GM18951 (cell line): ENCODE results near the gene NKAIN2.

Experiments
- POLR2A ChIP-seq: IDR thresholded peaks from 4 replicates; pipeline ENCODE4 v1.6.1; 2011; ENCODE audit warnings: mild to moderate bottlenecking; ENCODE audit not compliant: insufficient read length, insufficient read depth; ENCODE audit errors: extremely low read depth
- in situ Hi-C: fragments of 300-500 bp; cut with MboI; formaldehyde crosslinking; loops from one replicate; pipeline ENCODE4 v1.12.0; 2022; ENCODE audit warnings: low sequenced_read_pairs, mixed read lengths, inconsistent platforms; ENCODE audit not compliant: unreplicated experiment

The NKAIN2 gene

DNA sequence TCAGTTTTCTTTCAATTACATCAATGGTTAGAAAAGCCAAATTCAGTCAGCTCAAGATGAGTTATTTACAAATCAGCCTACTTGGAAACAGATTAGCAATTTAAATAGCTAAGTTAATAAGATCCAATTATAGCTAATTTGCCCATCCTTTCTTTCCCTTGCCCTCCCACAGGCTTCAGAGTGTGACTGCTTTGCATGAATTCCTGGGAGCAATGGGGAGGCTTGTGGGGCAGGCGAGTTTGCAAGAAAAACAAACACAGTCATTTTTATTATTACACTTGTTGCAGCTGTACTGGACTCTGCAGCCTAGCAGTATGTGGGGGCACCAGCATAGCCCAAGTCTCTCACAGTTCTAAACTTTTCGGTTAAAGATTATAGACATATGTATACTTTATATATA lies 219.0 kb downstream of the NKAIN2 start:
- in situ Hi-C loops, result no loop called here
- no peak for TF ChIP-seq POLR2A

DNA sequence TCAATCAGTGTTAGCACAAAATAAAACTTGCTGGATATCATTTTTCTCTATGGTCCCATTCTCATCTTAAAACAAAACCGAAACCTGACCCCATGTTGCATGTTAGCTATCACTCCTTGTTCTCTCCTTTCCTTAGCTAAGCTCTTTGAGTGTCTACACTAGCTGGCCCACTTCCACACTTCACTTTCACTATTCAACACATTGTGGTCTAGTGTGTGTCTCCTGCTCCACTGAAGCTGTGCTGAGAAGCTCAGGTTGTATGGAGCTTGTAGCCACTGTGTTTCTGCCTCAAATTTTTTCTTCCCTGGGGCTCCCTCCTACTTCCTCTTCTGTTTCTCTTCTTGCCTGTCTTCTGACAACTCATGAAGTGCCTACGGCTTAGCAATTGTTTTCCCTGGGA lies 223.0 kb downstream of the NKAIN2 start:
- no peak for TF ChIP-seq POLR2A
- in situ Hi-C loops, result no loop called here

DNA sequence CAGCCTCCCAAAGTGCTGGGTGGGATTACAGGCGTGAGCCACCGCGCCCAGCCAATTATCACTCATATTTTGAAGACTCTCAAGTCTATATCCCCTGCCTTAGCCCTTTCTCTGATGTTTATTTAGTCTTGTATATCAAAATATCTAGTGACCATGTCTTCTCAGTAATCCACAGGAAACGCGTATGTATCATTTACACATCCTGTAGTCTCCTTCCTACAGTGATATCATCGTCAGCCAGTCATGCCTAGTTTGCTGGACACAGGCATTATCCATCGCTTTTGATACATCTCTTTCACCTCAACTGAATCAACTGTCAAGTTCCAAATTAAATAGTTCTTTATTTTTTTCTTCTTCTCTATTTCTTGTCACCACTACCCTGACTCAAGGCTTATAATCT lies 223.7 kb downstream of the NKAIN2 start:
- TF ChIP-seq POLR2A, result no peak
- in situ Hi-C loops, result no loop called here

DNA sequence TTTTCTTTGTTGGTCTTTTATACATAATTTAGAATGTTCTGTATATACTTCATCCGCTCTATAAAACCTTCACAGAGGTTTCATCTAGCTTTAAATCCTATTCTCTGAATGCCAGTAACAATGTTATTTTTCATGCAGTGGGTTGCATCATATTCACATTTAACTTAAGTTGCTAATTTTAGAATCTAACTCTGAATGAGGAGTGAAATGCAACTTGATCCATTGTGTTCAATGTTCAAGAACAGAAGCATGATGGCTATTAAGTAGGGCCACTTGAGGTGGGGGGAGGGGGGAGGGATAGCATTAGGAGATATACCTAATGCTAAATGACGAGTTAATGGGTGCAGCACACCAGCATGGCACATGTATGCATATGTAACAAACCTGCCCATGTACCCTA lies 224.5 kb downstream of the NKAIN2 start:
- in situ Hi-C loops, result no loop called here
- no peak for TF ChIP-seq POLR2A

DNA sequence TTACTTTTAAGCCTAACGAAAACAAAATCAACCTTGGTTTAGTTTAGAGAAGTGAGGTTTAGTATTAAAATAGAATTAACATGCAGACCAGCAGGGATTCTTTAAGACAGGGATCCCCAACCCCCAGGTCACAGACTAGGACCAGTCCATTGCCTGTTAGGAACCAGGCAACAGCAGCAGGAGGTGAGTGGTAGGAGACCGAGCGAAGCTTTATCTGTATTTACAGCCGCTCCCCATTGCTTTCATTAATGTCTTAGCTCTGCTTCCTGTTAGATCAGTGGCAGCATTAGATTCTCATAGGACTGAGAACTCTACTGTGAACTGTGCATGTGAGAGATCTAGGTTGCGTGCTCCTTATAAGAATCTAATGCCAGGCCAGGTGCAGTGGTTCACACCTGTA lies 225.9 kb downstream of the NKAIN2 start:
- TF ChIP-seq POLR2A, result no peak
- in situ Hi-C loops, result no loop called here

DNA sequence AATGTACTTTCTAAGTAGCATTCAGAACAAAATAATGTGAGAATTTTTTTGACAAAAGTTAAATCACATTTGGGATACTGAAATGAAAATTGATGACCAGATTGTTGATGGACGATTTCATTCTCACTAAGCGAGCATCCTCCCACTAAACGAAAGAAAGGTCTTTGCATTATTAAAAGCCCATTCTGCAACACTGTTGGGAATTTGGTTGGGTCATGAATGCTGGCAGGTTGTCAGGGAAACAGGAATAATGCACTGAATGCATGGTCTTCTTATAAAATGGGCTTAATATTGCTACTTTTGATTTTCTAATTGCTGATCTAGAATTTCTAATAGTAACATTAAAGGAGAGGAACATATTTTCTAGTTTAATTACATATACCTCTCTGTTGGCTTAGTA lies 229.8 kb downstream of the NKAIN2 start:
- no peak for TF ChIP-seq POLR2A
- in situ Hi-C loops, result no loop called here

DNA sequence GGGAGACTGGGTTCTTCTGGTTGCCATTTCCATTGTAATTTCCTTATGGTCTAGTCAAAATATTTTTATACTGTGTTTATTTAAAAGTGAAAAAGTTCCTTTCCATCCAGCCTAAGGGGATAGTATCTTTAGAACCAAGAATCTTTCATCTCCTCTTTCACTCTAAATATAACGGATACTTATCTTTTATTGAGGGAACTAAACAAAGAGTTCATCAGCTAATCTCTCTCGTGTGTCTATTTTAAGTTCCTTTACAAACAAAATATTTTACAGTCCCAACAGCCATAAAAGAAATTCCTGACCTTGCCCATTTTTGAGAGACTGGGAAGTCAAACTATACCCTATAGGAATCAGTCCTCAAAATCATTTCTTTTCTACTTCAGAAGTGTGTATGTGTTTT lies 232.7 kb downstream of the NKAIN2 start:
- in situ Hi-C loops, result no loop called here
- TF ChIP-seq POLR2A, result no peak

DNA sequence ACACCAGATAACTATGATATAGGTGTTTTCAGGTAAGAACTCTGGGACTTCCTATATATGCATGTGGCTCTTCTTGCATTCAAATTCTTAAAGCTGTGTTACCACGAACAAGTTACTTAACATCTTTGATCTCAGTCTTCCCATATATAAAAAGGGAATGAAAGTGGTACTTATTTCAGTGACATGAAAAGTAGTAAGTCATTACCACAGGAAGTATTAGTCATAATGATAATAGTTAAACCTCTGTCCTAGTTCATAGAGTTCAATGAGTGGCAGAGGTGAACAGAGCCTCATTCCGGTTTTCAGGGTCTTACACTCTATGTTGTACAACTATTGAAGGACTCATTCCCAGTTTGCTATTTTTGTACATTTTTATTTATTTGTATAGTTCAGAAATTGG lies 237.0 kb downstream of the NKAIN2 start:
- TF ChIP-seq POLR2A, result no peak
- in situ Hi-C loops, result no loop called here

DNA sequence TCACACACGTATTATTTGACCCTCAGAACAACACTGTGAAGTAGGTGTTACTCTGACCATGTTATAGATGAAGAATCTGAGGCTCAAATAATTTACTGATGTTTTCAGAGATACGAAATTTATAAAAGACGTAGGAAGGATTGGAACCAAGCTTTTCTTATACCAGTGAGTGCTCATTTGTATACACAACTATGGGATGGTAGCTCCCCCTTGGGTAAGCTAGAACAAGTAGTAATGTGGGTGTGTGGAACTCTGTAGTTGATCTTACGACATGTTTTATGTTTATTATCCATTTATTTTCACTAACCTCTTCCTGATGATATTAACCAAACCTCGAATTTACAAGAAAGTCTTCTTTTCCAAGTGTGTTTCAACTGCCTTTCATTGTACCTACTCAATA lies 248.5 kb downstream of the NKAIN2 start:
- TF ChIP-seq POLR2A, result no peak
- in situ Hi-C loops, result no loop called here

DNA sequence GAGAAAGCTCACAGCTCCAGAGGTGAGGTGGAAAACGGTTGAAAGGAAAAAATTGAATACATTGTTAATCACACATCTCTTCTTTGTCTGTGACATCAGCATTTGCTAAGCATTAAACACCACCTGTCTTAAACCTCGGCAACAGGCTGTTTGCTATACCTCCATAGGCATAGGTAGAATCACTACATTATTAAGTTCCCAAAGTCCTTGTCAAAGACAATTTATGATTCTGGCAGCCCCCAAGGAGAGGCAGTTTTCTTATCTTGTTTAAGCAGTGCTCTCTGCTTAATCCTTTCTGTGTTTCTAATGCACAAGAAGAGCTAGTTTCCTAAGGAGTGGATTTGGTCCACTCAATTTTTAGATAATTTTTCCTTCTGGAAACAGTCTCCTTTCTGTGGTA lies 249.7 kb downstream of the NKAIN2 start:
- in situ Hi-C loops, result no loop called here

DNA sequence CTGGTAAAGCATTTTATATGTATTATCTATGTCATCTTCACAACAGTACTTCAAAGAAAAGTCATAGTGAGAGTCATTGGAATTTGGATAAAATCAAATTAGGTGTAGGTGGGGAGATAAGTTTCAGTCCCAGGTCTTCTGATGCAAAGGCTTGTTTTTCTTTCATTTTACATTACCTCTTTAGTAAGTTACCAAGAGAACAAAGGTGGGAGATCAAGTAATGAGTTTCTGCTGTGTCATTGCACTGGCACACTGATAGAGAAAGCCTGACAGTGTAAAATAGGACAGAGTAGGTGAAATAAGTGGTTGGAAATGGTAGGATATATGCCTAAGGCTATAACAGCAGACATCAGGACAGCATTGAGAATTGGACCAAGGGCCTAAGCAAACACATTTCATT lies 250.4 kb downstream of the NKAIN2 start:
- TF ChIP-seq POLR2A, result no peak
- in situ Hi-C loops, result no loop called here

More for the DNA sequence above, 249.7 kb downstream of the NKAIN2 start:
- TF ChIP-seq POLR2A, result no peak

DNA sequence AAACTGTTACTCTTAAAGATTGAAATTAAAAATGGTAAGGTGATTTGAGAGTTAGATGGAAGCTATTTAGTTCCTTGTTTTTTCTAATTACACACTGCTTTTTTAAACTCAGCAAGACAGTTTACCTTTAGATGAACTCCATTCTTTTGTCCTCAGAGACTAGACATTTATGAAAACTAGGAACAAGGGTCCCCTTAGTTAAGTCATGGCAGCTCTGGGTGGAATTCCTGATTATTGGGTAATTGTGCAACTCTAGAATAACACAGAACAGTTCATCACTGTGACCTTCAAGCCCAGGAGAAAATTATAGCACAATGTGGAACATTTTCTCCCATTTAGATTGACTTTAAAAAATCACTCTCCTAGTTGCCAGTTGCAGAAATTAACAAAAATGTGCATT lies 251.7 kb downstream of the NKAIN2 start:
- no peak for TF ChIP-seq POLR2A
- in situ Hi-C loops, result no loop called here

DNA sequence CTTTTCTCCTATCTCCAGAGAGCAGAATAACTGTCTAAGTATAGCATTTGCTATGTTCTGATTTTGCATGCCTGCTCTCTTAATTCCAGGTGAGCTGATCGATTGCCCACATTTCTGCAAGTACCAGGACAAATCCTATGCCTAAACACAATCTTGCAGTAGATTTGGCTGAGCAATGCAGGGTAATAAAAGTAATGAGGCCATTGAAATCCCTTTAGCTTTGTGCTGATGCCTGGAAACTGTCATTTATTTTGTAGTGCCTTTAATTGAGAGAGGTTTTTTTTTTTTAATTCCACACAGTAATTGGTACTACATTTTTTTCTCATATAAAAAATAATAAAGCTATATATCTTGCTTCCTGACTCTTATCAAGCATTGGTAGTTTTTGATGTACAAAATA lies 252.3 kb downstream of the NKAIN2 start:
- in situ Hi-C loops, result no loop called here
- TF ChIP-seq POLR2A, result no peak

DNA sequence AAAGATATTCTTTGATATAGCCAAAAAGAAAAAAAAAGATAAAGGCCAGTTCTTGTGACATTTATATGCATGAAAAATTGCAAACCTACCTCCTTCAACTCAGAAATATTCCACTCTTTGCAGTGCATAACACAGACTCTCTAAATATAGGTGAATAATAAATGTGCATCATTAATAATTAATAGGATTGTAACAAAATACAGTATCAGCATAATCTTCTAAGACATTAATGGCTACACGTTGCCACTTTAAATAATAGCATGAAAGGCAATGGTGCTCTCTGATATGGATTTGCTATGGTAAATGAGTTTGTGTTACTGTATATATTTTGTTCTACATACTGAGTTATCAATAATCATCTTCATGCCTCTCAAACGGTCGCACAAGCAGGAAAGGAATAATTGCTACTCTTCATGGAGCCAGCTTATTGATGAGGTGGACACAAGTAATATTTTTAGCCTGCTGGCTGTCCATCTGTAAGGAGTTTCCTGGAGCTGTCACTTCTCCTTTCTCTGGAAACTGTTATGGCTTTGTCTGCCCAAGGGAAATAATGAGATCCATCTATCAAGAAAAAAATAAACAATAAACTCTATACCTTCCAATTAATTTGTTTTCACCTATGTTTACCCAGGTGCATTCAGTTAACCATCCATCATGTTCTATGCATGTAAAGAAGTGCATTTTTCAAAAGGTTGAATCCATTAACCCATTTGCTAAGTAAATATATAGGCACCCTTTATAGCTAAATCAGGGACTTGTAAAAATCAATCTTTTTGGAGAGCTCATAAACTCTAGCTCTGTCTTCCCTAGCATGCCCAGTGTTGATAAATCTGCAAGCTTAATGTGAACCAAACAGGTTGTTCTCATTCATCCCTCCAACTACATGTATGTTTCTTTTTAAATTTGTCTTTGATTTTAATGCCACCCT lies 253.0 kb downstream of the NKAIN2 start:
- in situ Hi-C loops, result no loop called here
- TF ChIP-seq POLR2A, result no peak
